RWPE2 (cell line): Measurements from ENCODE around the gene PEX14.

Experiments used
- ATAC-seq: fragments of 200-7000 bp; cut with Tn5 transposase; 3 replicates; pipeline ENCODE4 v1.9.1; 2021; ENCODE audit warnings: low read depth
- DNase-seq: peaks from one replicate; pipeline ENCODE4 v3.0.0-alpha.2; 2020; ENCODE audit warnings: low spot score
- H3K27ac ChIP-seq: fragments of 450-650 bp; 2 replicates; pipeline ENCODE4 v1.5.1; 2017; ENCODE audit warnings: mild to moderate bottlenecking; ENCODE audit not compliant: poor library complexity, severe bottlenecking
- H3K27me3 ChIP-seq: fragments of 250-450 bp; sonication (Bioruptor Pico); 2 replicates; pipeline ENCODE4 v1.5.1; 2021; ENCODE audit warnings: mild to moderate bottlenecking, moderate library complexity; ENCODE audit not compliant: insufficient read depth, poor library complexity, severe bottlenecking
- H3K36me3 ChIP-seq: fragments of 250-450 bp; sonication (Bioruptor Pico); 2 replicates; pipeline ENCODE4 v1.5.1; 2020; ENCODE audit warnings: low read depth, mild to moderate bottlenecking, moderate library complexity
- H3K4me1 ChIP-seq: fragments of 250-450 bp; sonication (Bioruptor Pico); 2 replicates; pipeline ENCODE4 v1.5.1; 2021; ENCODE audit warnings: mild to moderate bottlenecking, moderate library complexity; ENCODE audit not compliant: insufficient read depth, poor library complexity, severe bottlenecking
- H3K4me3 ChIP-seq: fragments of 250-450 bp; sonication (Bioruptor Pico); 2 replicates; pipeline ENCODE4 v1.5.1; 2021; ENCODE audit warnings: mild to moderate bottlenecking, moderate library complexity; ENCODE audit not compliant: severe bottlenecking
- H3K9me3 ChIP-seq: fragments of 250-450 bp; sonication (Bioruptor Pico); 2 replicates; pipeline ENCODE4 v1.5.1; 2021; ENCODE audit warnings: mild to moderate bottlenecking, moderate library complexity; ENCODE audit not compliant: severe bottlenecking
- TF ChIP-seq, protein P1 (sequence below): fragments of 450-650 bp; IDR thresholded peaks from one replicate; pipeline ENCODE4 v1.5.1; 2017; ENCODE audit warnings: mild to moderate bottlenecking, moderate library complexity; ENCODE audit not compliant: poor library complexity, severe bottlenecking

Gene PEX14

GRCh38 chr1:10589074-10589473 is 114.3 kb downstream of the PEX14 start:
- DNase-seq = no peak
- H3K4me3 ChIP-seq = no peak overlapping the region
- TF ChIP-seq, protein P1, sequence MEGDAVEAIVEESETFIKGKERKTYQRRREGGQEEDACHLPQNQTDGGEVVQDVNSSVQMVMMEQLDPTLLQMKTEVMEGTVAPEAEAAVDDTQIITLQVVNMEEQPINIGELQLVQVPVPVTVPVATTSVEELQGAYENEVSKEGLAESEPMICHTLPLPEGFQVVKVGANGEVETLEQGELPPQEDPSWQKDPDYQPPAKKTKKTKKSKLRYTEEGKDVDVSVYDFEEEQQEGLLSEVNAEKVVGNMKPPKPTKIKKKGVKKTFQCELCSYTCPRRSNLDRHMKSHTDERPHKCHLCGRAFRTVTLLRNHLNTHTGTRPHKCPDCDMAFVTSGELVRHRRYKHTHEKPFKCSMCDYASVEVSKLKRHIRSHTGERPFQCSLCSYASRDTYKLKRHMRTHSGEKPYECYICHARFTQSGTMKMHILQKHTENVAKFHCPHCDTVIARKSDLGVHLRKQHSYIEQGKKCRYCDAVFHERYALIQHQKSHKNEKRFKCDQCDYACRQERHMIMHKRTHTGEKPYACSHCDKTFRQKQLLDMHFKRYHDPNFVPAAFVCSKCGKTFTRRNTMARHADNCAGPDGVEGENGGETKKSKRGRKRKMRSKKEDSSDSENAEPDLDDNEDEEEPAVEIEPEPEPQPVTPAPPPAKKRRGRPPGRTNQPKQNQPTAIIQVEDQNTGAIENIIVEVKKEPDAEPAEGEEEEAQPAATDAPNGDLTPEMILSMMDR = no peak
- no peaks in the 10 kb centered on the region for H3K36me3 ChIP-seq
- H3K9me3 ChIP-seq = no peaks in the 10 kb centered on the region
- no peaks in the 10 kb centered on the region for H3K4me1 ChIP-seq
- no peaks in the 10 kb centered on the region for H3K27me3 ChIP-seq
- no peak overlapping the region for H3K27ac ChIP-seq
- ATAC-seq = no peak

DNA sequence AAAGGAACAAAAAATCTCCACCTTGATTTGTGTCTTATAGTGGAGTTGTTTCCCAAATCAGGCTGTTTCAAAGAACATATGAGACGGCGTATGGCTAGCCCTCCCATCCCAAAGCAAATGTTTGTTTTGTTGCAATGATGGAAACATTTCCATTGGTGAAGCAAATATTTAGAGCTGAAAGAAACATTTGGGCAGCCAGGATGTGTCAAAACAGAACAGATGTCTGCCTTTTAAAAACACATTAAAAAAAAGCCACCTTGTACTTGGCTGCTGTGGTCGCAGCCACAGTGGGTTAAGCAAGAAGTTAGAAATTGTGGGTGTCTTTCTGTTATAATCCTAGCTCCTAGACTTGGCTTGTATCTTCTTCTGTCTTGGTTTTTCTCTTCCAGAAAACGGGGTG is 116.3 kb downstream of the PEX14 start:
- Histone ChIP-seq H3K27ac (no peak overlapping the region), H3K4me1 (no peaks in the 10 kb centered on the region), H3K9me3 (no peaks in the 10 kb centered on the region), H3K4me3 (no peak overlapping the region), H3K36me3 (no peaks in the 10 kb centered on the region), H3K27me3 (no peaks in the 10 kb centered on the region)
- ATAC-seq (no peak), DNase-seq (no peak)
- TF ChIP-seq, protein P1 = no peak

DNA sequence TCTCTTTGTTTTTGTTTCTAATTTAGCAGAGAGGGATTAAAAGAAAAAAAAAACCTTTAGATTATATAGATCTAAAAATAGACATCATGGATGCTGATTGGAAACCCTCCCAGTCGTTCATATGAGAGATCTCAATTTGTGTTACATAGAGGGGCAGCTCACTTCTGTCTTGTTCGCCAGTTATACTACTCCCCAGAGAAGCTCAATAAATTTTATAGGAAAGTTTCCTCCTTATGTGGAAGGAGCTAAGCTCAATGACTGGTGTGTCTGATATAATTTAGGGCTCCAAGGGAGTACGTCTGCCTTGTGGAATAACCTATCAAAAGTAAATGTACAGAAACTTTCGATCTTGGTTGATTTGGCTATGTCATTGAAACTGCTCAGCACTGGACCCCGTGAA is 117.6 kb downstream of the PEX14 start:
- TF ChIP-seq, protein P1 = no peak
- no peaks in the 10 kb centered on the region for H3K27me3 ChIP-seq
- DNase-seq = no peak
- no peaks in the 10 kb centered on the region for H3K36me3 ChIP-seq
- ATAC-seq = no peak
- H3K4me3 ChIP-seq = no peak overlapping the region
- H3K9me3 ChIP-seq = no peaks in the 10 kb centered on the region
- H3K27ac ChIP-seq = no peak overlapping the region
- no peaks in the 10 kb centered on the region for H3K4me1 ChIP-seq

- Histone ChIP-seq H3K9me3 (no peaks in the 10 kb centered on the region), H3K4me1 (peaks cover 3% of the 10 kb centered on the region), H3K36me3 (no peaks in the 10 kb centered on the region), H3K27me3 (no peaks in the 10 kb centered on the region), H3K27ac (no peak overlapping the region), H3K4me3 (no peak overlapping the region)
- DNase-seq (no peak), ATAC-seq (no peak)
- TF ChIP-seq, protein P1 = no peak
Measured at GRCh38 chr1:10593750-10594149, 119.0 kb downstream of the PEX14 start.

DNA sequence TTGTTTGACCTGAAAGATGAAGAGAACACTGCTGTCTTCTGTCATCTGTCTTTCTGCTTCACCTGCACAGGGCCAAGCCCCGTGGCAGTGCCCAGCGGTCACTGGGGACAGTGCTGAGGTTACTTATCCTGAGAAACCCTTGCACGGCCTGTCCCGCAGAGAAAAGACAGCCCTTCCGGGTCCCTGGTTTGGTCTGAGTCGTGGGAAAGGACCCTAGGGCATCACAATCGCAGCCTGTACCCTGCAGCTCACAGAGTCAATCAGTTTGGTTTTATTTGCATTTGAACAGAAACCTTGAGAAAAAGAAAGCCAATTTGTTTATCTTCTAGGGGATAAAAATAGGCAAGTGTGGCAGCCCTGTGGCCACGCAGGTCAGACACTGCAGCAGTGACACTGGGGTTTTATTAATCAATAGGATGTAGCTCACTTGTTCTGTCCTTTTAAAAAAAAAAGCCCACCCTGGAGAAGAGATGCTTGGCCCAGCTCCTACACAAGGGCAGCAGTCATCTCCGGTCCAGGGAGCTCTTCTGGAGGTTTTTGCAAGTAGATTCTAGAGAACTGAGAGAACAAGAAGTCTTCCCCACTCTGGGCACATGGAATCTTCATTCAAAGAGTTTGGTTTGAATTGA is 120.0 kb downstream of the PEX14 start:
- TF ChIP-seq, protein P1 = no peak
- Histone ChIP-seq H3K4me1 (peaks cover 12% of the 10 kb centered on the region), H3K36me3 (no peaks in the 10 kb centered on the region), H3K27me3 (no peaks in the 10 kb centered on the region), H3K27ac (no peak overlapping the region), H3K4me3 (no peak overlapping the region), H3K9me3 (no peaks in the 10 kb centered on the region)
- DNase-seq = no peak
- no peak for ATAC-seq
